Measurements from ENCODE around the gene MYBPHL.

GRCh38 chr1:109262231-109263055, 44.4 kb downstream of the MYBPHL start:
- TF ChIP-seq POLR2AphosphoS5 (IDR thresholded peaks at IDR 0.05; ENCODE audit: low read depth, low read length) = no peak
- no peak for TF ChIP-seq SIN3A (IDR thresholded peaks at IDR 0.05; ENCODE audit: borderline replicate concordance, insufficient read depth, low read length)
- TF ChIP-seq FOXP2 (optimal IDR thresholded peaks at IDR 0.05; ENCODE audit: borderline replicate concordance, extremely low read depth, extremely low read length, insufficient read depth) = no peak
